ENCODE data around the gene TRMT112.

Gene TRMT112

DNA sequence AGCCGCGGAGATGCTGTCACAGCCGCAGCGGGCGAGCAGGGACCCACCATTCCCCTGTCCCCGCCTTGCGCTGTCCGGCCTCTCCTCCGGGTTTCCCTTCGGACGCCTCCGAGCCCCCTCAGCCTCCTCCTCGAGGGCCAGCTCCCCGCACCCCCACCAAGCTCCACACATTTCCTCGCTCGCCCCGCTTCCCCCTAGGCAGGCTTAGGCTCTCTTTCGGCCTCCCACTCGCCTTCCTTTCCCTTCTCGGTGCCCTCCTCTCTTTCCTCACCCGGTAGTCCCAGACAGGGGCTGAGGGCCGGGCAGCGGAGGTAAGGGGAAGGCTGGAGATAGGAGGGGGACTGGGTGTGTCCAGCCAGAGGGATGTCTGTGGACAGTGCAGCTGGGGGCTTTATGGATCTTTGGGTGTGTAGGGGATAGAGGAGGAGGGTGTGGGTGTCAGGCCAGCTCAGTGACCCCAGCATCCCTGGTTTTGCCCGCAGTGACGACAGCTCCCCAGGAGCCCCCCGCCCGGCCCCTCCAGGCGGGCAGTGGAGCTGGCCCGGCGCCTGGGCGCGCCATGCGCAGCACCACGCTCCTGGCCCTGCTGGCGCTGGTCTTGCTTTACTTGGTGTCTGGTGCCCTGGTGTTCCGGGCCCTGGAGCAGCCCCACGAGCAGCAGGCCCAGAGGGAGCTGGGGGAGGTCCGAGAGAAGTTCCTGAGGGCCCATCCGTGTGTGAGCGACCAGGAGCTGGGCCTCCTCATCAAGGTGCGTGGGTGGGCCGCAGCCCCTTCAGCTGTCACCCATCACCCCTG is 24.7 kb downstream of the TRMT112 start:
- no peak for TF ChIP-seq CTCF (IDR thresholded peaks at IDR 0.05)
- Histone ChIP-seq H3K27me3 (peaks cover 86% of the 10 kb centered on the region), H3K4me3 (ENCODE audit: low read depth in 1 of 2, low read length in 1 of 2) (peak overlapping the region in 1 of 2 experiments; percentile 14), H3K27ac (no peak overlapping the region), H3K36me3 (no peaks in the 10 kb centered on the region), H3K4me1 (ENCODE audit: control insufficient read depth in 1 of 2, insufficient read depth in 1 of 2, low read depth in 1 of 2, low read length in 1 of 2) (peaks cover 0 to 19% of the 10 kb centered on the region in 2 experiments), H3K9me3 (no peaks in the 10 kb centered on the region)

DNA sequence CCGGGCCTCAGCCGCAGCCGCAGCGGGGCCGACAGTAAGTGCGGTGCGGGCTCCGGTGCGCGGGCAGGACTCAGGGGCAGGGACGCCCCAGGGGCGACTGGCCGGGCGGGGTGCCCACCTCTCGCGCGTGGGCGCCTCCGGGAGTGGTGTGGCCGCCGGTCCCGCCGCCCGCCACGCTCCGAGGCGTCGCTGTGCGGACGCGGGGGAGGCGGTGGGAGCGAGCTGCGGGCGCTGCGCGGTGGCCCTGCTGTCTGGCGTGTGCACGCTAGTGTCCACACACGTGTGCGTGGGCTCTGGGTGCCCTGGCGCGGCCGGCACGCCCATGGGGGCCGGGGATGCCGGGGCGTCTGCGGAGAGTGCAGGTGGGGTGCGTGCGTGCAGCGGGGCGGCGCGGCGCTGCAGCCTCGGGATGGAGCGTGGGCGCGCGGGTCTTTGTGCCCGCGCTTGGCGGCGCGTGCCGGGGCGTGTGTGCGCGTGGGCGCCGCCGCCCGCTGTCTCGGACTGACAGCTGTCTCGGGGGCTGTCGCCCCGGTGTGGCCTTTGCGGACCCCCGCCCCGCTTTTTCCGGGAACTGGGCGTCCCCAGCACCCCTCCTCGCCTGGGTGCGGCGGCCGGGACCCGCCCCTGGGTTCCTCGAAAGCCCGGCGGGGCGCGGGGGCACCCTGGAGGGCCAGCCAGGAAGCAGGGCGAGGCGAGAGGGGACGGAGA is 25.5 kb downstream of the TRMT112 start:
- no peak for TF ChIP-seq CTCF (IDR thresholded peaks at IDR 0.05)
- Histone ChIP-seq H3K4me3 (ENCODE audit: low read depth in 1 of 2, low read length in 1 of 2) (peak overlapping the region in 1 of 2 experiments; percentile 14), H3K9me3 (no peaks in the 10 kb centered on the region), H3K4me1 (ENCODE audit: control insufficient read depth in 1 of 2, insufficient read depth in 1 of 2, low read depth in 1 of 2, low read length in 1 of 2) (peaks cover 0 to 19% of the 10 kb centered on the region in 2 experiments), H3K27me3 (peaks cover 78% of the 10 kb centered on the region), H3K36me3 (no peaks in the 10 kb centered on the region), H3K27ac (no peak overlapping the region)

DNA sequence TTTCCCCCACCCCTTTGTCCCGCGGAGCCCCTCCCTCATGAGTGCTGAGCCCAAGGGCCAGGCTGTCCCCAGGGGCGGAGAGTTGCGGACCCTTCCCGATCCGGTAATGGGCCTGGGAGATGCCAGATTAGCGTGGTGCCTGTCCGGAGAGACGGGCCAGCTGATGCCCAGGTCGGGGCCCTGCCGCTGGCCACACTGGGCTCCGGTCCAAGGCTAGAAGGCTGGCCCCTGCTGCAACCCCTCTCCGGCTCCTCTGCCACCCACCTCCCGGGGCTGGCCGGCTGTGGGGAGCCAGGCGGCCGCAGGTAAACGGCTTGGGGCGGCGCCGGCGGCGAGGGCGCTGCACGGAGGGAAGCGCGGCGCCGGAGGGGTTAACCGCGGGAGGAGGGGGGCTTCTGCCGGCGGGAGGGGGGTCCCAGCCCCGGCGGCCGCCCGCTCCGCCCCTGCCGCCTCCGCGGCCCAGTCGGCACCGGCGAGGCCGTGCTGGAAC is 26.1 kb downstream of the TRMT112 start, which contains the start of gene KCNK4:
TSS of gene KCNK4 (plus strand) at position 41 of the 490 bp plus-strand sequence. CDS start 1,717 bp downstream, outside the sequence.
- H3K9me3 ChIP-seq: no peaks in the 10 kb centered on the region
- TF ChIP-seq CTCF (IDR thresholded peaks at IDR 0.05): no peak
- peak within 1 kb of the TSS in 1 of 2 experiments; percentile 14 for H3K4me3 ChIP-seq (ENCODE audit: low read depth in 1 of 2, low read length in 1 of 2)
- H3K27me3 ChIP-seq: peaks cover 73% of the 10 kb centered on the region
- H3K27ac ChIP-seq: no peak within 1 kb of the TSS
- H3K4me1 ChIP-seq (ENCODE audit: control insufficient read depth in 1 of 2, insufficient read depth in 1 of 2, low read depth in 1 of 2, low read length in 1 of 2): peaks cover 3 to 23% of the 10 kb centered on the region in 2 experiments
- no peaks in the 10 kb centered on the region for H3K36me3 ChIP-seq

DNA sequence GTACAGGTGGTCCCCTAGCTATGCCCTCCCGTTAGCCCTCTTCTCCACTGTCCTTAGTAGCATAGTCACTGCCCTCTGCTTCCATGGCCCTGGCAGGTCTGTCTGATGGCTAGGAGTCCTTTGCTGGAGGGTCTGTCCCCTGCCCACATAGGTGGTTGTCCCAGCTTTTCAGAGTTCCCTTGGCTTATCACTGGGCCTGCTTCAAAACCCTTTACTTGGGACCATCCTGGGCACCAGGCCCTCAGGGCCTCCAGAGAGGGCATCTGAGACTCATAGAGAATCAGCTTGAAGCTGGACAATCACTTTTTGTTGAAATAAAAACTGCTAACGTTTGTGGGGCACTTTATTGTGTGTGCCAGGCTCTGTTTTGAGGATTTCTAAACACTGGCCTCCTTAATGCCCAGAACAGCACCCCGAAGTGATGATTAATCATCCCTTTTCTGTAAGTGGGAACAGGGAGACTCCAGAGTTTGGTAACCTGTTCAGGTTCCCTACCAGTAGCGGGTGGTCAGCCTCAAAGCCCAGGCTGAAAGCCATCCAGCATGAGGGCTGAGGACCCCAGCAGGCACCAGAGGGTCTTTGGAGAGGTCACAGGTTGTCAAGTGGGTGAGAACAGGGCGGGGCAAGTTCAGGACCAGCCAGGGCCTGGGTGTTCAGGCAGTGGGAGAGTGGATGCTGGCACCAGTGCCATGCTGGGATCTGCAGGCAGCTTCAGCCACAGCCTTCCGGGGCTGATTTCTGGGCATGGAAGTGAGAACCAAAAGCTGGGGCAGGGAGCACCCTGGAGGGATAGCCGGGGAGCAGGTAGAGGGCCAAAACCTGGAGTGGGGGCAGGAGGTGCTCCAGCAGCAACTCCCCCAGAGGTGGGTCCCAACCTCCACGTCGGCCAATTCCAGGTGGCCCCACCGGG is 26.8 kb downstream of the TRMT112 start:
- Histone ChIP-seq H3K4me1 (ENCODE audit: control insufficient read depth in 1 of 2, insufficient read depth in 1 of 2, low read depth in 1 of 2, low read length in 1 of 2) (peaks cover 7 to 29% of the 10 kb centered on the region in 2 experiments), H3K27ac (no peak overlapping the region), H3K9me3 (no peaks in the 10 kb centered on the region), H3K36me3 (no peaks in the 10 kb centered on the region), H3K27me3 (peaks cover 66% of the 10 kb centered on the region), H3K4me3 (ENCODE audit: low read depth in 1 of 2, low read length in 1 of 2) (no peak overlapping the region)
- no peak for TF ChIP-seq CTCF (IDR thresholded peaks at IDR 0.05)

DNA sequence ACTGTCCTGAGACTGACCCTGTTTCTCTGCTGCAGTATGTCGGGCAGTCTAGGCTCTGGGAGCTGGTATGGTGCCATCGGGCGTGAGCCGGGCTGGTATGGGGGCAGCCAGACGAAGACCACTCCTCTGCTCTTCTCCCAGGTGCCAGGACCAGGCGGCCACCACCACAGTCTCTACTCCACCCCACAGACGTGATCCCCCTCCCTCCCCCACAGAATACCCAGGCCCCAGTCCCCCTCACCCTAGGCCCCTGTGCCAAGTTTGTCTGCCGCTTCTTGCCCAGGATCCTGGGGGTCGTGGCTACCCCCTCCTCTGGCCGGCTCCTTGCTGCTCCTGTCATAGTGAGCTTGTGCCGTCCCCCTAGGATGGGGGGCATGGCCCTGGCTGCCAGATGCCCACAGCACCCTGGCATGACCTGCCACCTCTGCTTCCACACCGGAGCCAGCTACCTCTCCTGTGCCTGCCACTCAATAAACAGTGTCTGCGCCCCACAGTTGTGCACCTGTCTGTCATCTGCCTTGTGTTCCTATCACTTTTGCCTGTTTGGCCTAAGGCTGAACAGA is 28.3 kb downstream of the TRMT112 start:
- H3K27ac ChIP-seq: no peak overlapping the region
- no peak for TF ChIP-seq CTCF (IDR thresholded peaks at IDR 0.05)
- H3K4me1 ChIP-seq (ENCODE audit: control insufficient read depth in 1 of 2, insufficient read depth in 1 of 2, low read depth in 1 of 2, low read length in 1 of 2): peaks cover 10 to 37% of the 10 kb centered on the region in 2 experiments
- no peaks in the 10 kb centered on the region for H3K9me3 ChIP-seq
- no peaks in the 10 kb centered on the region for H3K36me3 ChIP-seq
- no peak overlapping the region for H3K4me3 ChIP-seq (ENCODE audit: low read depth in 1 of 2, low read length in 1 of 2)
- H3K27me3 ChIP-seq: peaks cover 50% of the 10 kb centered on the region

All from neutrophil (primary cell).